Measurements from ENCODE around the gene AFG1L. TPM values are rescaled to one million over a fixed set of nuclear protein-coding genes. Genes with fewer than 3 reads are reported as not detected.

The AFG1L gene
- total and polyA plus RNA-seq, 7 donors, result 2.4 to 10.4 (median 5.4) TPM

DNA sequence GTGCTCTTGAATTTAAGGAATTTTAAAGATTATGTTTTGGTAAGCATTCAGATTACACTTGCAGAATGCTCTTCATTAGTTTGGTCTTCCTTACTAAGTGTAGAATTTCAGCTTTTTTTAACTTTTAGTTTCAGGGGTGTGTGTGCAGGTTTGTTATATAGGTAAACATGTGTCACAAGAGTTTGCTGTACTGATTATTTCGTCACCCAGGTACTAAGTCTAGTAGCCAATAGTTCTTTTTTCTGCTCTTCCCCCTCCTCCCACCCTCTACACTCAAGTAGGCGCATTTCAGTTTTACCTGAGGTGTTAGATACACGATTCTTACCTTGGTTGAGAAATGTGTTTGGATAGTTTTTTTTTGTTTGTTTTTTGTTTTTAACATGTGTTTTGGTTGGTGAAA, 68.3 kb downstream of the AFG1L start:
- intact Hi-C loops (cut with DNase I), result no loop called here
- no peak for ATAC-seq
- Histone ChIP-seq H3K4me3 (no peak overlapping the region), H3K27me3 (ENCODE audit: insufficient read depth in 3 of 3, low read length in 2 of 3) (no peaks in the 10 kb centered on the region), H3K27ac (no peak overlapping the region), H3K4me1 (peaks cover 8% of the 10 kb centered on the region), H3K36me3 (ENCODE audit: insufficient read depth in 1 of 2, low read depth in 1 of 2) (no peaks in the 10 kb centered on the region), H3K9me3 (no peaks in the 10 kb centered on the region)
- WGBS, 3 donors, result 72 to 91% (median 86%) methylated on average over 3 of the region's 3 CpGs
- no peak for DNase-seq
- no peak for TF ChIP-seq CTCF (IDR thresholded peaks at IDR 0.05)

- H3K36me3 ChIP-seq (ENCODE audit: insufficient read depth in 1 of 2, low read depth in 1 of 2), result no peaks in the 10 kb centered on the region
- no peaks in the 10 kb centered on the region for H3K27me3 ChIP-seq (ENCODE audit: insufficient read depth in 3 of 3, low read length in 2 of 3)
- peak overlapping the region; percentile 49 for H3K4me3 ChIP-seq
- DNase-seq, result no peak
- H3K4me1 ChIP-seq, result peaks cover 8% of the 10 kb centered on the region
- H3K27ac ChIP-seq, result peak overlapping the region; percentile 56
- no peak for TF ChIP-seq CTCF (IDR thresholded peaks at IDR 0.05)
- H3K9me3 ChIP-seq, result no peaks in the 10 kb centered on the region
- intact Hi-C loops (cut with DNase I), result no loop called here
- peak in 3 of 4 donors; percentile 28 to 61 (median 50) for ATAC-seq
- 26 to 47% (median 37%) methylated on average over 6 of the region's 6 CpGs for WGBS, 3 donors
These were observed 69.0 kb downstream of the AFG1L start for GRCh38 chr6:108363889-108364313.

DNA sequence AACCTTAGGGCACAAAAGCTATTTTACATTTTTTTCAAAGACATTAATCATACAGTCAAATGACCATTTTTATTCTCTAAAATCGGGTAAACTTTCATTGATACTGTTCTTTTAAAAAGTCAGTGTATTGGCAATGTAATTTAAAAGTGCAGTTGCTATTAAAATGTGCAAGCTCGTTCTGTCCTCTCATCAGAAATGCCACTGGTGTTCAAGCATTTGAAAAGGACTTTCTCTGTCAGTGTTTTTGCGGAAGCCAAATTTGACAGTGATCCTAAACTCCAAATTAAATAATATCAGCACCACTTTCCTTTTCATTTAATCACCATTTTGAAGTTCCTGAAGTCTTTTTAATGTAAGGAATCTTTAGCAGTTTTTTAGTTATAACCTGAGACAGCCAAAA, 69.6 kb downstream of the AFG1L start:
- H3K36me3 ChIP-seq (ENCODE audit: insufficient read depth in 1 of 2, low read depth in 1 of 2), result no peaks in the 10 kb centered on the region
- H3K27me3 ChIP-seq (ENCODE audit: insufficient read depth in 3 of 3, low read length in 2 of 3), result no peaks in the 10 kb centered on the region
- no peak for TF ChIP-seq CTCF (IDR thresholded peaks at IDR 0.05)
- peak overlapping the region; percentile 49 for H3K4me3 ChIP-seq
- WGBS, 3 donors, result 29 to 57% (median 41%) methylated on average over 3 of the region's 3 CpGs
- H3K27ac ChIP-seq, result peak overlapping the region; percentile 56
- ATAC-seq, result peak in 1 of 4 donors; percentile 64
- no peak for DNase-seq
- H3K9me3 ChIP-seq, result no peaks in the 10 kb centered on the region
- peaks cover 8% of the 10 kb centered on the region for H3K4me1 ChIP-seq
- intact Hi-C loops (cut with DNase I), result no loop called here

GRCh38 chr6:108365478-108365877, 70.6 kb downstream of the AFG1L start:
- H3K9me3 ChIP-seq, result no peaks in the 10 kb centered on the region
- no peak for TF ChIP-seq CTCF (IDR thresholded peaks at IDR 0.05)
- ATAC-seq (peak; percentile 54 to 85 (median 81)), DNase-seq (no peak)
- H3K27me3 ChIP-seq (ENCODE audit: insufficient read depth in 3 of 3, low read length in 2 of 3), result no peaks in the 10 kb centered on the region
- H3K4me1 ChIP-seq, result peaks cover 8% of the 10 kb centered on the region
- H3K36me3 ChIP-seq (ENCODE audit: insufficient read depth in 1 of 2, low read depth in 1 of 2), result no peaks in the 10 kb centered on the region
- H3K4me3 ChIP-seq, result no peak overlapping the region
- intact Hi-C loops (cut with DNase I), result no loop called here
- peak overlapping the region; percentile 56 for H3K27ac ChIP-seq

DNA sequence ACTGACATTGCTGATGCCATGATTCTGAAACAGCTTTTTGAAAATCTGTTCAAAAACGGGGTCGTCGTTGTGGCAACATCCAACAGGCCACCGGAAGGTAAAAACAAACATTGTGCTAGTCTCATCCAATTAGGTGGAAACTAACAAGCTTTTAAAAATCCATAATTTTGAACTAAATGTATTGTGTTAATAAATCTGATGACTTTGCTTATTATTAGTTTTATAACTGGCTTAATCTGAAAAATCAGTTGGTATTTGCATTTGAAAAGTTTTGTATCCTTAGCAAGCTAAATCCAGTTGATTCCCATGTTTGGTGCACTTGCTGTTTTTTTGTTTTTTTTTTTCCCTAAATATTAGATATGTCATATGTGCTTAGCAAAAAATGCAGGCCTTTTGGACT, 71.4 kb downstream of the AFG1L start:
- Histone ChIP-seq H3K27ac (peak overlapping the region; percentile 42), H3K9me3 (no peaks in the 10 kb centered on the region), H3K36me3 (ENCODE audit: insufficient read depth in 1 of 2, low read depth in 1 of 2) (no peaks in the 10 kb centered on the region), H3K4me1 (peaks cover 8% of the 10 kb centered on the region), H3K4me3 (no peak overlapping the region), H3K27me3 (ENCODE audit: insufficient read depth in 3 of 3, low read length in 2 of 3) (no peaks in the 10 kb centered on the region)
- 94 to 98% (median 94%) methylated on average over 4 of the region's 4 CpGs for WGBS, 3 donors
- intact Hi-C loops (cut with DNase I), result no loop called here
- TF ChIP-seq CTCF (IDR thresholded peaks at IDR 0.05), result no peak
- DNase-seq (no peak), ATAC-seq (no peak)
